Liver (tissue), 9 donors: ENCODE results near the gene DHH. TPM values are rescaled to one million over a fixed set of nuclear protein-coding genes. Genes with fewer than 3 reads are reported as not detected.
A peak's percentile ranks its signal among the peaks of the same experiment; 100 is the strongest.

Experiments
- DNase-seq: peaks from one replicate; pipeline ENCODE4 v3.0.0-alpha.2; 2017; ENCODE audit warnings: low spot score
- H3K27ac ChIP-seq, 2 donors: one replicate each; pipeline ENCODE4 v1.7.0; 2013; ENCODE audit warnings: inconsistent platforms in 2 of 2, low read length in 2 of 2, control low read depth in 1 of 2, low read depth in 1 of 2, mild to moderate bottlenecking in 1 of 2
- H3K27me3 ChIP-seq, 4 donors: one replicate each; pipeline versions ENCODE4 v1.6.1 to v1.7.0; 2013; ENCODE audit warnings: low read length in 3 of 4, inconsistent platforms in 1 of 4, mild to moderate bottlenecking in 1 of 4, moderate library complexity in 1 of 4; ENCODE audit not compliant: control insufficient read depth in 4 of 4, insufficient read depth in 4 of 4
- H3K36me3 ChIP-seq, 4 donors: one replicate each; pipeline versions ENCODE4 v1.6.1 to v1.7.0; 2013; ENCODE audit warnings: low read length in 3 of 4, mild to moderate bottlenecking in 3 of 4, low read depth in 1 of 4, moderate library complexity in 1 of 4; ENCODE audit not compliant: control insufficient read depth in 4 of 4, insufficient read depth in 3 of 4
- H3K4me1 ChIP-seq, 4 donors: one replicate each; pipeline versions ENCODE4 v1.6.1 to v1.7.0; 2013; ENCODE audit warnings: low read length in 3 of 4, mild to moderate bottlenecking in 3 of 4, moderate library complexity in 1 of 4; ENCODE audit not compliant: control insufficient read depth in 4 of 4, insufficient read depth in 4 of 4
- H3K4me3 ChIP-seq, 3 donors: one replicate each; pipeline versions ENCODE4 v1.6.1 to v1.7.0; 2013; ENCODE audit warnings: low read length in 3 of 3, control low read depth in 1 of 3, low read depth in 1 of 3, mild to moderate bottlenecking in 1 of 3
- H3K9ac ChIP-seq, 2 donors: one replicate each; pipeline ENCODE4 v1.7.0; 2013; ENCODE audit warnings: low read length in 2 of 2, mild to moderate bottlenecking in 2 of 2, moderate library complexity in 2 of 2, control low read depth in 1 of 2, low read depth in 1 of 2
- H3K9me3 ChIP-seq, 4 donors: one replicate each; pipeline versions ENCODE4 v1.6.1 to v1.7.0; 2013; ENCODE audit warnings: low read length in 3 of 4; ENCODE audit not compliant: control insufficient read depth in 4 of 4
- ATF3 ChIP-seq: IDR thresholded peaks from 2 replicates; pipeline ENCODE4 v1.6.1; 2016; ENCODE audit warnings: antibody characterized with exemption
- CTCF ChIP-seq: fragments of 150-350 bp; IDR thresholded peaks from 2 replicates; pipeline ENCODE4 v1.5.1; 2017; ENCODE audit warnings: improper control_type of control experiment, low read depth, low read length; ENCODE audit not compliant: missing input control
- EGR1 ChIP-seq, 2 donors: IDR thresholded peaks; 2 replicates each; pipeline ENCODE4 v1.6.1; 2016 to 2018; ENCODE audit warnings: antibody characterized with exemption in 2 of 2, low read depth in 2 of 2
- FOXA1 ChIP-seq: IDR thresholded peaks from 2 replicates; pipeline ENCODE4 v1.6.1; 2016; ENCODE audit warnings: antibody characterized with exemption
- FOXA2 ChIP-seq: IDR thresholded peaks from 2 replicates; pipeline ENCODE4 v1.6.1; 2016; ENCODE audit warnings: antibody characterized with exemption
- GABPA ChIP-seq, 2 donors: IDR thresholded peaks in 1 of 2; conservative IDR thresholded peaks in 1 of 2; 2 replicates each; pipeline ENCODE4 v1.6.1; 2016; ENCODE audit warnings: antibody characterized with exemption in 2 of 2, mild to moderate bottlenecking in 1 of 2, moderate library complexity in 1 of 2
- HNF4A ChIP-seq, 2 donors: conservative IDR thresholded peaks; 2 replicates each; pipeline ENCODE4 v1.6.1; 2016; ENCODE audit warnings: antibody characterized with exemption in 2 of 2, mild to moderate bottlenecking in 2 of 2
- HNF4G ChIP-seq: IDR thresholded peaks from 2 replicates; pipeline ENCODE4 v1.6.1; 2016; ENCODE audit warnings: antibody characterized with exemption
- JUND ChIP-seq, 2 donors: IDR thresholded peaks; 2 replicates each; pipeline ENCODE4 v1.6.1; 2016; ENCODE audit warnings: antibody characterized with exemption in 2 of 2
- MAX ChIP-seq: IDR thresholded peaks from 2 replicates; pipeline ENCODE4 v1.6.1; 2016; ENCODE audit warnings: antibody characterized with exemption
- NR2F2 ChIP-seq: IDR thresholded peaks from 2 replicates; pipeline ENCODE4 v1.6.1; 2016; ENCODE audit warnings: antibody characterized with exemption
- RAD21 ChIP-seq, 2 donors: IDR thresholded peaks; 2 replicates each; pipeline ENCODE4 v1.6.1; 2016; ENCODE audit warnings: antibody characterized with exemption in 2 of 2, mild to moderate bottlenecking in 2 of 2
- REST ChIP-seq: IDR thresholded peaks from 2 replicates; pipeline ENCODE4 v1.6.1; 2016; ENCODE audit warnings: antibody characterized with exemption, mild to moderate bottlenecking
- RXRA ChIP-seq, 2 donors: IDR thresholded peaks; 2 replicates each; pipeline ENCODE4 v1.6.1; 2017 to 2018; ENCODE audit warnings: antibody characterized with exemption in 2 of 2, mild to moderate bottlenecking in 1 of 2
- SP1 ChIP-seq: IDR thresholded peaks from 2 replicates; pipeline ENCODE4 v1.6.1; 2018; ENCODE audit warnings: antibody characterized with exemption, mild to moderate bottlenecking
- TAF1 ChIP-seq: conservative IDR thresholded peaks from 2 replicates; pipeline ENCODE4 v1.6.1; 2016; ENCODE audit warnings: antibody characterized with exemption, mild to moderate bottlenecking
- YY1 ChIP-seq: IDR thresholded peaks from 2 replicates; pipeline ENCODE4 v1.6.1; 2016; ENCODE audit warnings: antibody characterized with exemption, mild to moderate bottlenecking
- ZBTB33 ChIP-seq: IDR thresholded peaks from 2 replicates; pipeline ENCODE4 v1.6.1; 2016; ENCODE audit warnings: antibody characterized with exemption
- WGBS: extraction: QIAGEN DNeasy Blood & Tissue Kit; methylation state at CpG from one replicate; pipeline ENCODE4 v1.1.7; 2013; 5-methylcytosine and 5-hydroxymethylcytosine counted together
- polyA plus RNA-seq, 2 donors: library from polyadenylated mRNA; stranded (reverse) in 1 of 2; unstranded in 1 of 2; fragments of 200-250 nt in 1 of 2; fragments of >200 nt in 1 of 2; fragmentation: Nextera tagmentation in 1 of 2; extraction: Ambion mirVana in 1 of 2; gene quantifications; one replicate each; pipeline versions ENCODE4 v1.2.1 to v1.2.3, GENCODE V29; 2013 to 2015
- total RNA-seq, 2 donors: library from RNA; depleted of rRNA; stranded (reverse); fragments of >200 nt; gene quantifications; one replicate each; pipeline ENCODE4 v1.2.3, GENCODE V29; 2014
- donor health status: healthy.
- donor health status: healthy.
- donor health status: healthy.
- donor health status: healthy.
- donor health status: healthy.

DHH gene
- total and polyA plus RNA-seq, 4 donors = 0.08 to 0.09 (median 0.09) TPM; not detected in 1

- TF ChIP-seq ATF3 (peak; percentile 40), EGR1 (IDR thresholded peaks at IDR 0.05; ENCODE audit: low read depth in 2 of 2) (no peak), SP1 (peak; percentile 92), REST (peak; percentile 91), HNF4A (conservative IDR thresholded peaks at IDR 0.05) (peak; percentile 46 to 72), RXRA (IDR thresholded peaks at IDR 0.05) (peak; percentile 74 to 83)
These were observed 16.0 kb upstream of the DHH start, which contains the start of gene LMBR1L (continued) for GRCh38 chr12:49110464-49111155.

- TF ChIP-seq MAX (no peak), ZBTB33 (no peak), NR2F2 (no peak), GABPA (IDR thresholded peaks at IDR 0.05 in 1 of 2, conservative IDR thresholded peaks at IDR 0.05 in 1 of 2) (no peak), ATF3 (no peak), REST (no peak), JUND (IDR thresholded peaks at IDR 0.05) (no peak), RXRA (IDR thresholded peaks at IDR 0.05) (no peak), FOXA2 (no peak), TAF1 (no peak), HNF4G (no peak), CTCF (no peak), RAD21 (IDR thresholded peaks at IDR 0.05) (no peak), HNF4A (conservative IDR thresholded peaks at IDR 0.05) (no peak), SP1 (no peak), FOXA1 (no peak), EGR1 (IDR thresholded peaks at IDR 0.05; ENCODE audit: low read depth in 2 of 2) (no peak), YY1 (no peak)
- DNase-seq = no peak
- Histone ChIP-seq H3K27me3 (no peaks in the 10 kb centered on the region), H3K9ac (peak overlapping the region; percentile 36 to 81), H3K9me3 (no peaks in the 10 kb centered on the region), H3K27ac (peak overlapping the region; percentile 95 to 96), H3K4me1 (peaks cover 5 to 22% (median 14%) of the 10 kb centered on the region in 4 donors), H3K4me3 (peak overlapping the region; percentile 80 to 93 (median 90)), H3K36me3 (peaks cover 0 to 7% (median 2%) of the 10 kb centered on the region in 4 donors)
- WGBS = 7% methylated on average over 33 of the region's 33 CpGs
These were observed 15.3 kb upstream of the DHH start for GRCh38 chr12:49109641-49110463.
